H1 (cell line): ENCODE measurements around the gene HMGN2.

Source experiments
- ATF3 ChIP-seq: IDR thresholded peaks from 2 replicates; pipeline ENCODE4 v1.6.1; 2011; ENCODE audit warnings: low read depth, mild to moderate bottlenecking, low read length; ENCODE audit not compliant: insufficient read depth
- CBX8 ChIP-seq: fragments of 300-800, 300-1000 bp; sonication (generic); IDR thresholded peaks from 2 replicates; pipeline ENCODE4 v1.7.1; 2016; ENCODE audit warnings: low read depth, low read length, borderline replicate concordance
- CTCF ChIP-seq, 3 experiments: IDR thresholded peaks; 1 replicate in 2 of 3; 2 replicates in 1 of 3; pipeline versions ENCODE4 v1.5.1 to v1.6.1; 2011; ENCODE audit warnings: low read length in 3 of 3, mild to moderate bottlenecking in 3 of 3, inconsistent platforms in 2 of 3, low read depth in 1 of 3, moderate library complexity in 1 of 3; ENCODE audit not compliant: insufficient read depth in 1 of 3; ENCODE audit errors: control extremely low read depth in 1 of 3
- EP300 ChIP-seq, 2 experiments: IDR thresholded peaks; 1 replicate in 1 of 2; 2 replicates in 1 of 2; pipeline ENCODE4 v1.6.1; 2011 to 2012; ENCODE audit warnings: low read depth in 2 of 2, low read length in 2 of 2, mild to moderate bottlenecking in 2 of 2, borderline replicate concordance in 1 of 2, inconsistent platforms in 1 of 2, moderate library complexity in 1 of 2
- EZH2 ChIP-seq: fragments of 200-600 bp; sonication (generic); IDR thresholded peaks from 2 replicates; pipeline ENCODE4 v1.7.1; 2012; ENCODE audit warnings: low read depth, mild to moderate bottlenecking, moderate library complexity, low read length, inconsistent platforms; ENCODE audit not compliant: severe bottlenecking
- GTF2F1 ChIP-seq: IDR thresholded peaks from 2 replicates; pipeline ENCODE4 v1.6.1; 2012; ENCODE audit warnings: low read depth, low read length, improper control_type of control experiment, borderline replicate concordance
- NRF1 ChIP-seq: IDR thresholded peaks from 2 replicates; pipeline ENCODE4 v1.6.1; 2011; ENCODE audit warnings: mild to moderate bottlenecking, low read depth, low read length, improper control_type of control experiment
- PHF8 ChIP-seq: fragments of 200-600 bp; sonication (generic); conservative IDR thresholded peaks from 2 replicates; pipeline ENCODE4 v1.7.1; 2012; ENCODE audit warnings: low read depth, mild to moderate bottlenecking, inconsistent platforms, low read length, moderate library complexity
- POLR2AphosphoS5 ChIP-seq: IDR thresholded peaks from 2 replicates; pipeline ENCODE4 v1.6.1; 2011; ENCODE audit warnings: low read depth, low read length
- SIN3A ChIP-seq, 2 experiments: IDR thresholded peaks in 1 of 2; conservative IDR thresholded peaks in 1 of 2; 2 replicates each; pipeline ENCODE4 v1.6.1; 2011 to 2012; ENCODE audit warnings: low read length in 2 of 2, improper control_type of control experiment in 1 of 2, low read depth in 1 of 2, mild to moderate bottlenecking in 1 of 2
- TEAD4 ChIP-seq: IDR thresholded peaks from 2 replicates; pipeline ENCODE4 v1.6.1; 2012; ENCODE audit warnings: low read depth, low read length, inconsistent platforms, mixed read lengths
- USF2 ChIP-seq: IDR thresholded peaks from 2 replicates; pipeline ENCODE4 v1.6.1; 2011; ENCODE audit warnings: low read length, improper control_type of control experiment

GRCh38 chr1:26472320-26472900 lies at the start of gene HMGN2:
- no peak for TF ChIP-seq NRF1
- no peak for TF ChIP-seq EP300 (IDR thresholded peaks at IDR 0.05; ENCODE audit: borderline replicate concordance in 1 of 2, low read depth in 2 of 2, low read length in 2 of 2)
- peak; percentile 86 for TF ChIP-seq ATF3
- TF ChIP-seq TEAD4: no peak
- TF ChIP-seq CTCF (IDR thresholded peaks at IDR 0.05; ENCODE audit: control extremely low read depth in 1 of 3, insufficient read depth in 1 of 3, low read depth in 1 of 3, low read length in 3 of 3): no peak
- no peak for TF ChIP-seq SIN3A (conservative IDR thresholded peaks at IDR 0.05 in 1 of 2, IDR thresholded peaks at IDR 0.05 in 1 of 2; ENCODE audit: low read depth in 1 of 2, low read length in 2 of 2)
- TF ChIP-seq PHF8: peak; percentile 96
- TF ChIP-seq GTF2F1: no peak
- no peak for TF ChIP-seq CBX8
- TF ChIP-seq EZH2: no peak
- peak; percentile 89; the same call in 1 of the 2 replicates for TF ChIP-seq POLR2AphosphoS5
- TF ChIP-seq USF2: peak; percentile 89
